ENCODE measurements around the gene SSH3. TPM values are rescaled to one million over a fixed set of nuclear protein-coding genes. Genes with fewer than 3 reads are reported as not detected.

SSH3 gene
- total and polyA plus RNA-seq, 2 of the 8 experiments (the other 6 are each of a cell fraction or from before 2014, with no cell fraction given): 16.9 to 19.8 TPM

- no peak for TF ChIP-seq RFX5 (IDR thresholded peaks at IDR 0.05; ENCODE audit: borderline replicate concordance, low read depth, low read length)
Measured at GRCh38 chr11:67267188-67268080, 35.9 kb upstream of the SSH3 start (continued).
